Activated T-helper 9 cell treated with anti-CD3 and anti-CD28 coated beads, Interleukin-2, amount 50 U/mL, for 16 hours (primary cell): ENCODE measurements around the gene KHDRBS2.

Experiments
- DNase-seq: peaks from one replicate; pipeline ENCODE4 v3.0.0-alpha.2; 2020; ENCODE audit warnings: low read depth

The KHDRBS2 gene

GRCh38 chr6:62285612-62286469 is at the start of gene KHDRBS2:
TSS of gene KHDRBS2 (minus strand) at chr6:62286225.
- no peak for DNase-seq

- no peak for DNase-seq
These were observed 42.6 kb upstream of the KHDRBS2 start for GRCh38 chr6:62328607-62329006.

- no peak for DNase-seq
These were observed 38.8 kb upstream of the KHDRBS2 start for GRCh38 chr6:62324834-62325233.

GRCh38 chr6:62323818-62324431 is 37.9 kb upstream of the KHDRBS2 start:
- no peak for DNase-seq

- DNase-seq, result no peak
These were observed 12.8 kb upstream of the KHDRBS2 start for GRCh38 chr6:62298745-62299392.

- no peak for DNase-seq
These were observed 10.5 kb upstream of the KHDRBS2 start for GRCh38 chr6:62296541-62296940.

- no peak for DNase-seq
These were observed 2.9 kb upstream of the KHDRBS2 start for GRCh38 chr6:62288974-62289373.

GRCh38 chr6:62288562-62288961 is 2.5 kb upstream of the KHDRBS2 start:
- DNase-seq, result no peak

GRCh38 chr6:62286470-62286843 is 432 bp upstream of the KHDRBS2 start:
- no peak for DNase-seq

GRCh38 chr6:62284725-62285124 is 1.3 kb downstream of the KHDRBS2 start:
- no peak for DNase-seq

GRCh38 chr6:62283796-62284411 is 2.1 kb downstream of the KHDRBS2 start:
- no peak for DNase-seq

GRCh38 chr6:62283365-62283764 is 2.7 kb downstream of the KHDRBS2 start:
- DNase-seq, result no peak

- DNase-seq, result no peak
These were observed 5.9 kb downstream of the KHDRBS2 start for GRCh38 chr6:62280099-62280498.

GRCh38 chr6:62272114-62272513 is 13.9 kb downstream of the KHDRBS2 start:
- DNase-seq, result no peak

GRCh38 chr6:62265906-62266525 is 20.0 kb downstream of the KHDRBS2 start:
- no peak for DNase-seq

- DNase-seq, result no peak
These were observed 23.7 kb downstream of the KHDRBS2 start for GRCh38 chr6:62262283-62262682.

- no peak for DNase-seq
These were observed 39.9 kb downstream of the KHDRBS2 start for GRCh38 chr6:62246087-62246486.

GRCh38 chr6:62236784-62237183 is 49.2 kb downstream of the KHDRBS2 start:
- DNase-seq, result no peak

- no peak for DNase-seq
These were observed 56.8 kb downstream of the KHDRBS2 start for GRCh38 chr6:62229231-62229630.

GRCh38 chr6:62217866-62218265 is 68.2 kb downstream of the KHDRBS2 start:
- DNase-seq, result no peak

- no peak for DNase-seq
These were observed 83.9 kb downstream of the KHDRBS2 start for GRCh38 chr6:62202078-62202477.

- no peak for DNase-seq
These were observed 93.4 kb downstream of the KHDRBS2 start for GRCh38 chr6:62192593-62192992.
